Colonic mucosa (tissue), 4 donors: ENCODE data around the gene EN1. TPM values are rescaled to one million over a fixed set of nuclear protein-coding genes. Genes with fewer than 3 reads are reported as not detected.

Experiments used
- DNase-seq: peaks from one replicate; pipeline ENCODE4 v3.0.0-alpha.2; 2020
- H3K27ac ChIP-seq: fragments of 200-600 bp; one replicate; pipeline ENCODE4 v1.8.0; 2021
- H3K27me3 ChIP-seq: fragments of 200-600 bp; one replicate; pipeline ENCODE4 v1.8.0; 2021
- H3K36me3 ChIP-seq: fragments of 200-600 bp; one replicate; pipeline ENCODE4 v1.8.0; 2021
- H3K4me1 ChIP-seq: fragments of 200-600 bp; one replicate; pipeline ENCODE4 v1.8.0; 2021; ENCODE audit warnings: mild to moderate bottlenecking
- H3K4me3 ChIP-seq: fragments of 200-600 bp; one replicate; pipeline ENCODE4 v1.8.0; 2021
- H3K9ac ChIP-seq, 2 donors: one replicate each; pipeline ENCODE4 v1.7.0; 2013; ENCODE audit warnings: control low read depth in 2 of 2, low read depth in 2 of 2, low read length in 2 of 2
- H3K9me3 ChIP-seq: fragments of 200-600 bp; one replicate; pipeline ENCODE4 v1.8.0; 2021
- CTCF ChIP-seq: fragments of 200-600 bp; IDR thresholded peaks from one replicate; pipeline ENCODE4 v1.8.0; 2022; ENCODE audit warnings: antibody characterized with exemption, mild to moderate bottlenecking
- intact Hi-C: fragments of 100-400 bp; cut with DNase I; formaldehyde crosslinking; loops from one replicate; pipeline ENCODE4 v1.14.1; 2022
- total RNA-seq, 2 donors: library from RNA; stranded (reverse); fragmentation: NEBNext Ultra II Directional in 1 of 2; extraction: Animal tissue kit (Norgen Biotek cat#: 25700) in 1 of 2; gene quantifications; one replicate each; pipeline ENCODE4 v1.2.1, GENCODE V29; 2021
- donor health status: healthy.
- donor health status: DM: no; HTN: no; CAD: no.
- donor health status: DM: no; HTN: no; CAD: no.

EN1 gene
- total RNA-seq, 2 donors from 2014 or later = not detected

GRCh38 chr2:118837067-118837466, 10.4 kb downstream of the EN1 start:
- Histone ChIP-seq H3K36me3 (no peaks in the 10 kb centered on the region), H3K4me3 (no peak overlapping the region), H3K9ac (no peak overlapping the region), H3K9me3 (no peaks in the 10 kb centered on the region), H3K27ac (no peak overlapping the region), H3K4me1 (peaks cover 6% of the 10 kb centered on the region), H3K27me3 (peaks cover 88% of the 10 kb centered on the region)
- TF ChIP-seq CTCF = no peak
- intact Hi-C loops = no loop called here
- DNase-seq = no peak

DNA sequence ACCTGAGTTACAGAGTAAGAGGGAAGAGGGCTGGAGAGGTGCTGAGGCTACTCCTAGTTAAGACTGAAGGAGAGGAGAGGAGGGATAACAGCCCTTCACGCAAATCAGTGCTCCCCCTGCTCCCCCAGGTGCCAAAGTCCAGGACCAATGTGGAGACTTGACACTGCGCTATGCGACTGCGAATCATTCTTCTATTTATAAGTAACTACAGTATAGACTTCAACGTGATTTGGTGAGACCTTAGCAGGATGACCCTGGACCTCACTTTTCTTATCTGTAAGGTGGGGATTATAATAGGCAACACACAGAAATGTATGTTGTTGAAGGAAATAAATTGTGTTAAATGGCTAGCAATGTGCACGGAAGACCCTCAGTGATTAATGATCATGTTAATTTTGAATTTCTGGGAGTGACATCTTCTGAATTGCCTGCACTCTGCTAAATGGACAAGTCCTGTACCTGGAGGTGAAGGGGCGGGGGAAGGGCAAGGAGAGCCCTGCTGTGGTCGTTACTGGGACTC, 11.0 kb downstream of the EN1 start:
- Histone ChIP-seq H3K36me3 (no peaks in the 10 kb centered on the region), H3K27me3 (peaks cover 84% of the 10 kb centered on the region), H3K4me3 (no peak overlapping the region), H3K27ac (no peak overlapping the region), H3K9me3 (no peaks in the 10 kb centered on the region), H3K4me1 (peaks cover 6% of the 10 kb centered on the region), H3K9ac (no peak overlapping the region)
- intact Hi-C loops = no loop called here
- no peak for TF ChIP-seq CTCF
- no peak for DNase-seq

GRCh38 chr2:118835746-118836410, 11.6 kb downstream of the EN1 start:
- Histone ChIP-seq H3K4me3 (peak overlapping the region; percentile 26), H3K27ac (no peak overlapping the region), H3K4me1 (peaks cover 6% of the 10 kb centered on the region), H3K36me3 (no peaks in the 10 kb centered on the region), H3K9ac (no peak overlapping the region), H3K27me3 (peaks cover 78% of the 10 kb centered on the region), H3K9me3 (no peaks in the 10 kb centered on the region)
- DNase-seq = no peak
- intact Hi-C loops = no loop called here
- no peak for TF ChIP-seq CTCF

- no peak for TF ChIP-seq CTCF
- DNase-seq = no peak
- H3K4me3 ChIP-seq = peak overlapping the region; percentile 26
- no peaks in the 10 kb centered on the region for H3K9me3 ChIP-seq
- H3K27ac ChIP-seq = no peak overlapping the region
- peaks cover 73% of the 10 kb centered on the region for H3K27me3 ChIP-seq
- no peaks in the 10 kb centered on the region for H3K36me3 ChIP-seq
- intact Hi-C loops = no loop called here
- H3K4me1 ChIP-seq = peaks cover 6% of the 10 kb centered on the region
- H3K9ac ChIP-seq = no peak overlapping the region
These were observed 12.3 kb downstream of the EN1 start for GRCh38 chr2:118834901-118835745.

- intact Hi-C loops = no loop called here
- no peak for TF ChIP-seq CTCF
These were observed 13.0 kb downstream of the EN1 start for GRCh38 chr2:118834440-118834810.

More at GRCh38 chr2:118834440-118834810, 13.0 kb downstream of the EN1 start:
- peaks cover 6% of the 10 kb centered on the region for H3K4me1 ChIP-seq
- H3K4me3 ChIP-seq = no peak overlapping the region
- DNase-seq = no peak
- no peaks in the 10 kb centered on the region for H3K36me3 ChIP-seq
- no peaks in the 10 kb centered on the region for H3K9me3 ChIP-seq
- H3K27me3 ChIP-seq = peaks cover 68% of the 10 kb centered on the region
- H3K9ac ChIP-seq = no peak overlapping the region
- H3K27ac ChIP-seq = no peak overlapping the region
